T47D (cell line): Measurements from ENCODE around the gene IL36G.

Experiments used
- DNase-seq, 2 experiments: peaks; one replicate each; pipeline versions ENCODE4 v3.0.0 to v3.0.0-alpha.2; 2011 to 2012; ENCODE audit warnings: low read depth in 1 of 2, low spot score in 1 of 2
- JUND ChIP-seq: IDR thresholded peaks from 2 replicates; pipeline ENCODE4 v1.6.1; 2012; ENCODE audit warnings: low read depth
- in situ Hi-C: cut with HindIII; loops from 2 replicates; pipeline ENCODE4 v1.10.0; 2016; ENCODE audit warnings: low sequenced_read_pairs, low pct_unique_long_range_greater_than_20kb

Gene IL36G

GRCh38 chr2:112954364-112954763 is 23.4 kb upstream of the IL36G start:
- DNase-seq = no peak
- in situ Hi-C loops = no loop called here
- TF ChIP-seq JUND = no peak

GRCh38 chr2:112957511-112957910 is 20.3 kb upstream of the IL36G start:
- DNase-seq = no peak
- in situ Hi-C loops = no loop called here

GRCh38 chr2:112958428-112959108 is 19.2 kb upstream of the IL36G start:
- DNase-seq = peak; percentile 27 to 63
- in situ Hi-C loops = no loop called here
- no peak for TF ChIP-seq JUND

More at GRCh38 chr2:112957511-112957910, 20.3 kb upstream of the IL36G start:
- no peak for TF ChIP-seq JUND

GRCh38 chr2:112959109-112959812 is 18.5 kb upstream of the IL36G start:
- DNase-seq = no peak
- no peak for TF ChIP-seq JUND
- in situ Hi-C loops = no loop called here

GRCh38 chr2:112960230-112960825 is 17.5 kb upstream of the IL36G start:
- peak in 1 of 2 experiments; percentile 12 for DNase-seq
- TF ChIP-seq JUND = no peak
- in situ Hi-C loops = no loop called here

- no peak for TF ChIP-seq JUND
- DNase-seq = no peak
- in situ Hi-C loops = no loop called here
Observed at GRCh38 chr2:112962308-112963175, 15.3 kb upstream of the IL36G start.

- TF ChIP-seq JUND = no peak
- in situ Hi-C loops = no loop called here
- no peak for DNase-seq
Observed at GRCh38 chr2:112967023-112967422, 10.8 kb upstream of the IL36G start.

- no peak for TF ChIP-seq JUND
- no peak for DNase-seq
- in situ Hi-C loops = no loop called here
Observed at GRCh38 chr2:112972423-112973086, 5.3 kb upstream of the IL36G start.

GRCh38 chr2:112973156-112973555 is 4.7 kb upstream of the IL36G start:
- in situ Hi-C loops = no loop called here
- TF ChIP-seq JUND = no peak
- DNase-seq = no peak

GRCh38 chr2:112979731-112980130 is 1.9 kb downstream of the IL36G start:
- in situ Hi-C loops = no loop called here
- TF ChIP-seq JUND = no peak
- DNase-seq = no peak

GRCh38 chr2:112980537-112980936 is 2.7 kb downstream of the IL36G start:
- no peak for TF ChIP-seq JUND

GRCh38 chr2:112985090-112985489 is 7.3 kb downstream of the IL36G start:
- in situ Hi-C loops = no loop called here
- no peak for DNase-seq
- no peak for TF ChIP-seq JUND

More at GRCh38 chr2:112980537-112980936, 2.7 kb downstream of the IL36G start:
- in situ Hi-C loops = no loop called here
- no peak for DNase-seq
